DMS114 treated with DMSO at 0.1 percent for 48 hours (cell line): ENCODE data around the gene VPS54.
A peak's percentile ranks its signal among the peaks of the same experiment; 100 is the strongest.
"Not testable (repeated sequence)": the region's sequence is repeated elsewhere in the genome, so short reads cannot be mapped to it uniquely, and the experiment has no call there.

ENCODE experiments used
- DNase-seq: peaks from one replicate; lab custom pipeline; 2025; ENCODE audit not compliant: unreplicated experiment; lab: John Stamatoyannopoulos, UW

The VPS54 gene

GRCh38 chr2:63874204-63875130 is 144.8 kb downstream of the VPS54 start:
- DNase-seq = no peak

- no peak for DNase-seq
Measured at GRCh38 chr2:63872571-63873328, 146.5 kb downstream of the VPS54 start.

GRCh38 chr2:63871864-63872263 is 147.4 kb downstream of the VPS54 start:
- DNase-seq = no peak

- no peak for DNase-seq
Measured at GRCh38 chr2:63870679-63871078, 148.5 kb downstream of the VPS54 start.

- DNase-seq = no peak
Measured at GRCh38 chr2:63866009-63866709, 153.1 kb downstream of the VPS54 start.

GRCh38 chr2:63865159-63865799 is 153.9 kb downstream of the VPS54 start:
- DNase-seq = no peak

- no peak for DNase-seq
Measured at GRCh38 chr2:63863707-63864106, 155.5 kb downstream of the VPS54 start.

- no peak for DNase-seq
Measured at GRCh38 chr2:63862806-63863205, 156.4 kb downstream of the VPS54 start.

- peak; percentile 28 for DNase-seq
Measured at GRCh38 chr2:63861220-63861822, 157.9 kb downstream of the VPS54 start.

GRCh38 chr2:63858291-63858690 is 160.9 kb downstream of the VPS54 start:
- DNase-seq = no peak

GRCh38 chr2:63856303-63856603 is 163.0 kb downstream of the VPS54 start:
- DNase-seq = no peak

- DNase-seq = no peak
Measured at GRCh38 chr2:63855418-63856302, 163.6 kb downstream of the VPS54 start.

GRCh38 chr2:63853527-63854310 is 165.5 kb downstream of the VPS54 start:
- DNase-seq = no peak

- no peak for DNase-seq
Measured at GRCh38 chr2:63851691-63852311, 167.4 kb downstream of the VPS54 start.

- DNase-seq = no peak
Measured at GRCh38 chr2:63850649-63851048, 168.6 kb downstream of the VPS54 start.

GRCh38 chr2:63850204-63850571 is 169.0 kb downstream of the VPS54 start:
- DNase-seq = no peak

GRCh38 chr2:63849381-63850203 is 169.6 kb downstream of the VPS54 start:
- peak; percentile 23 for DNase-seq

GRCh38 chr2:63847571-63847970 is 171.7 kb downstream of the VPS54 start:
- not testable (repeated sequence) for DNase-seq
